GM21447 (cell line): ENCODE results near the gene PHRF1.

Experiments used
- ATAC-seq: cut with Tn5 transposase; IDR thresholded peaks from one replicate; pipeline ENCODE4 v1.9.1; 2021; ENCODE audit not compliant: unreplicated experiment

PHRF1 gene

DNA sequence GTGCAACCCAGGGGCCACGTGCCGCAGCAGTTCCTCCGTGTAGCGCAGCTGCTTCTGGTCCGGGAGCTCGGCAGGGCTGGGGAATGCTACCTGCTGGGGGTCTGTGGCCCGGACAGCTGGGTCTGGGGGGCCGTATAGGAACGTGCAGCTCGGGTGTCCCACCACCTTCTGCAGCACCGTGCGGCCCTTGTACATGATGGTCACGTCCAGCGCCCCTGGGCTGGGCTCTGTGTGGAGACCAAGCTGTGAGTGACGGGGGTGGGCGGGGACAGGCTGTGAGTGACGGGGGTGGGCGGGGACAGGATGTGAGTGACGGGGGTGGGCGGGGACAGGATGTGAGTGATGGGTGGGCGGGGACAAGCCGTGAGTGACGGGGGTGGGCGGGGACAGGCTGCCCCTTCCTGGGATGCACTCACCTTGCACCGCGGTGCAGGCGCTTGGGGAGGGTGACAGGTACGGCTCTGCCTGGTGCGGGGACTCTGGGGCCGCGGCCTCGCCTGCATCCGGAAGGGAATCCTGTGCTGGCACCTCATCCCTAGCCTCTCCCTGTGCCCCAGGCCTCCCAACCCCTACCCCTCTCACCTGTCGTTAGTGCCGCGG is 37.2 kb downstream of the PHRF1 start:
- ATAC-seq: no peak

DNA sequence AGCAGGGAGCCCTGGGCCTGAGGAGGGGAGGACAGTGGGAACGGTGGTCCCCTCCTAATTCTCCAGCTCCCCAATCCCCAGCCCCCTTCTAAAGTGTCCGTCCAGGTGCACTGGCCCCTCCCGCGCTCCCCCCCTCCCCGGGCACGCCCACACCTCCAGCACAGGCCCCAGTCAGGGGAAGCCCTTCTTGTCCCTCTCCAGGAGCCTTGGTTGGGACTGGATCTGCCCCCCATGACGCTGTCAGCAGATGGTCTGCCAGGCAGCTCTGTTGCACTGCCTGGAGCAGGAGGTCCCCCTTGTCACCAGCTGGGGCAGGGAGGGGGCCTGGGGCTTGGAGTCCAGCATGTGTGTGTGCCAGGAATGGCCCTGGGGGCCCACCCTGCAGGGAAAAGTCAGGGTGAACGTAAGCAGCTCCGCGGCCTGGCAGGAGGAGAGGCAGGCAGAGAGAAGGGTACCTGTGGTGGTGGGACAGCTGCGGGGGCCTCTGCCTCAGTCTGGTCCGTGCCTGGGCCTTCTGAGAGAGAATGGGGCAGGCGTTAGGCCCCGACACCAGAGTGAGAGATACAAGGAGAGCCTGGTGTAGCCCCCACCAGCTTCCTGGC is 37.9 kb downstream of the PHRF1 start:
- no peak for ATAC-seq

DNA sequence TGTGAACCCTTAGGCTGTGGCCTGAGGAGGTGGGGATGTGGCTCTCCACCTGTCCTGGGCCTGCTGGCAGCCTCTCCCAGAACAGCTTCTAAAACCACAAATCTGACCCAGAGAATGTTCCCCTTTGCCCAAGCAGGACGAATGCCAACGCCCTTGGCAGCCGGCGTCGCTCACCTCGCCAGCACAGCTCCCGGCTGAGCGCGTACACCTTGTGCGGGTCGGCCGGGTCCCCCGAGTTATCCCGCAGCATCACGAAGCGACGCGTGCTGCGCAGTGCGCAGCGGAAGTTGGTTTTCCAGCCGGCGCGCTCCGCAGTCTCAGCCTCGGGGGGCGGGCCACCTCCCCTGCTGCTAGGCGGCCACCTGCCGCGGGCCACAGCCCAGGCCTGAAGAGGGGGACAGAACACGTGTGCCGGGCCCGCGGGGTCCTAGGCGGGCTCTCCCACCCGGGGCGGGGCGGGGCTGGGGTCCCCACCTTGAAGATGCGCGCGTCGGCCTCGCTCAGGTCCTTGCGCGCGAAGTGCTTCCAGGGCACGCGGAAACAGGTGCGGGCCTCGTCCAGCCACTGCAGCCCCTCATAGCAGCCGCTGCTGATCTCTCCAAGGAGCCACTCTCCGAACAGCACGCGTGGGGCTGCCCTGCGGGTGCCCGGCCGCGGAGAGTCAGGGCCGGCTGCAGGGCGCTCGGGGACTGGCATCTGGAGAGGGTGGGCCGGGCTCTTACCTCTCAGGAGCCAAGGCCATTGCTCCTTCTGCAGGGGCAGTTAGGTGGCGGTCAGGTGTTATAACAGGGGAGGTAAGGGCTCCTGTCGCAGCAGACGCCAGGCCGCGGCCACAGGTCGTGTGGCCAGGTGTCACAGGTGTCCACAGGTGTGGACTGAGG is 38.6 kb downstream of the PHRF1 start:
- ATAC-seq: no peak

DNA sequence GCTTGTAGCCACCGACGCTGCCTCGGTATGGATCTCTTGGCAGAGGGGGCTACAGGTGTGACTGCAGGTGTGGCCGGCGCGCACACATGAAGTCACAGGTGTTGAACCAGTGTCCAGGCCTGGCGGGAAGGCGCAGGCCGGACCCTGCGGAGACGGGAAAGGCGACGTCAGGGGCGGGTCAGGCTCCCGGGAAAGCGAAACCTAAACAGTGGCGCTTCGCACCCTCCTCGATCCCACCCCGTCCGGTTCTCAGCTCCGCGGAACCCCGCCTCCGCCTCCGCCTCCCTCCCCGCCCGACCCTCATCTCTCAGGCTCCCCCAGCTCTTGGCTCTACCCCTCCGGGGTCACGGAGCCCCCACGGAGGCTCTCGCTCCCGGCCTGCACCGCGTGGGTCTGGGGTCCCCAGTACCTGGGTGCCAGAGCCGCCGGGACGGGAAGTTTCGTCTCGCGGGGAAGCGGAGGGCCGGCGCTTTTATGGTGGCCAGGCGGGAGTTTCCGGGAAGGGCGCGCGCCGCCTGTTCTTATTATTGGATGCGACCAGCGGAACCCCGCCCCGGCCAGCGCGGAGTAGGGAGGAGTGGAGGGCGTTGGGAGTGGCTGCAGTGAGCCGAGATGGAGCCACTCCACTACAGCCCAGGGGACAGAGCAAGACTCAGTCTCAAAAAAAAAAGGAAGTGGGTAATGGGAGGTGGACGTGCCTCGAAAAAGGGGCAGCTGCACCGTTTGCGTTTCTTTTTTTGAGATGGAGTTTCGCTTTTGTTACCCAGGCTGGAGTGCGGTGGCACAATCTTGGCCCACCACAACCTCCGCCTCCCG is 39.4 kb downstream of the PHRF1 start, which contains the start of gene IRF7:
TSS of gene IRF7 (minus strand) at position 447 of the 816 bp plus-strand sequence. CDS start 586 bp downstream, outside the sequence.
- peak; percentile 84 for ATAC-seq

DNA sequence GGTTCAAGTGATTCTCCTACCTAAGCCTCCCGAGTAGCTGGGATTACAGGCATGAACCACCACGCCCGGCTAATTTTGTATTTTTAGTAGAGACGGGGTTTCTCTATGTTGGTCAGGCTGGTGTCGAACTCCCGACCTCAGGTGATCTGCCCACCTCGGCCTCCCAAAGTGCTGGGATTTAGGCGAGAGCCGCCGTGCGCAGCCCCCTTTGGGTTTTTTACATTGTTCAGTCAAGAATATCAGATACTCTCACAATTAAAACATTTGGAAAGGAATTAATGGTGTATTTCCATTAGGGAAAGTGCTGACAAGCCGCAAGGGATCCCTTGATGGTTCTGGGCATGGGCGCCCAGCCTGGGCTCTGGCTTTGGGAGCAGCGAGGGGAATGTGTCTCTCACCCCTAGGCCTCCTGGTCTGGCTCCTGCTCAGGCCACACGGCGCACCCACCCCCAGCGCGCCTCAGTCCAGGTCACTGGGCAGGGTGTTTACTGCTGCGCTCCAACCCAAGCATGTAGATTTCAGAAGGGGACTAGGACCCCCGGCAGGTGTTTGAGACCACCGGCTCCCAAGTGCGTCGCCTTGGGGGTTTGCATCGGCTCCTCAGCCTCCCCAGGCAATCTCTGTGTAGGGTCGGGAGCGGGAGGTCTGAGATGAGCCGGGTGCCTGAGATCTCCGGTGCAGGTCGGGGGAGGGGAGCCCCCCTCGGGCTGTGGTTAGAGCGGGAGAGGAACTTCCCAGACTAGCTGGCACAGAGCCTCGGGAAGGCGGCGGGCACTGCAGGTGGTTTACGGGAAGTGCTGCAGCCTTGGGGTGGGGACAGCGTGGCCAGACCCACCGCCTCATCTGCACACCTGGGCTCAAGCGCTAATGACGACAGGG is 40.3 kb downstream of the PHRF1 start:
- no peak for ATAC-seq

DNA sequence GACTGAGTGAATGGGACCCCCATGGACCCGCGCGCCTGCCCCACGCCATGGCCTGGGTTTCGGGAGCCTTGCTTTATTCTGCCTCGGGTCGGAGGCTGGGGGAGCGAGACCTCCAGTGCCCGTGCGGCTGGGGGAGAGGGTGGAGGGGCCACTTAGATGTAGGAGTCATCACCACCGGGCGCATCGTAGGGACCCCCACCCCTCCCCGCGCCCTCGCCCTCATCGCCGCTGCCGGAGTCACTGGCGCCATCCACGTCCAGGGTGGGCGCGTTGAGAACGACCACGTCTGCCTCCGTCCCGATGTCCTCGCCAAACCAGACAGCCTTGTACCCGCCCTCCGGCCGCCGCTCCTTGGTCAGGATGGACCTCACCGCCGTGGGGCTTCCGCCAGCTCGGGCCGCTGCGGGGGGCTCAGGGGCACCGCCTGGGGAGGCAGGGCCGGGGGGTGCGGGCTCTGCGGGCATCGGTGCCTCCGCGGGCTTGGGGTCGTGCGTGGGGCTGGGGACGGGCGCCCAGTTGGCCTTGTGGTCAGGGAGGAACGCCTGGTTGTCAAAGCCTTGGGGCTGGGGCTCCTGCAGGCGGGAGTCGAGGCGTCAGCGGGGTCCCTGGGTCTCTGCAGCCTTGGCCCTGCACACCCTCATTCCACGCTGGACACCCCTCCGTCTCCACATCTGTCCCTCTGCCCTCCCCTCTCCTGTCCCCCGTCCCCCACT is 41.1 kb downstream of the PHRF1 start:
- no peak for ATAC-seq

DNA sequence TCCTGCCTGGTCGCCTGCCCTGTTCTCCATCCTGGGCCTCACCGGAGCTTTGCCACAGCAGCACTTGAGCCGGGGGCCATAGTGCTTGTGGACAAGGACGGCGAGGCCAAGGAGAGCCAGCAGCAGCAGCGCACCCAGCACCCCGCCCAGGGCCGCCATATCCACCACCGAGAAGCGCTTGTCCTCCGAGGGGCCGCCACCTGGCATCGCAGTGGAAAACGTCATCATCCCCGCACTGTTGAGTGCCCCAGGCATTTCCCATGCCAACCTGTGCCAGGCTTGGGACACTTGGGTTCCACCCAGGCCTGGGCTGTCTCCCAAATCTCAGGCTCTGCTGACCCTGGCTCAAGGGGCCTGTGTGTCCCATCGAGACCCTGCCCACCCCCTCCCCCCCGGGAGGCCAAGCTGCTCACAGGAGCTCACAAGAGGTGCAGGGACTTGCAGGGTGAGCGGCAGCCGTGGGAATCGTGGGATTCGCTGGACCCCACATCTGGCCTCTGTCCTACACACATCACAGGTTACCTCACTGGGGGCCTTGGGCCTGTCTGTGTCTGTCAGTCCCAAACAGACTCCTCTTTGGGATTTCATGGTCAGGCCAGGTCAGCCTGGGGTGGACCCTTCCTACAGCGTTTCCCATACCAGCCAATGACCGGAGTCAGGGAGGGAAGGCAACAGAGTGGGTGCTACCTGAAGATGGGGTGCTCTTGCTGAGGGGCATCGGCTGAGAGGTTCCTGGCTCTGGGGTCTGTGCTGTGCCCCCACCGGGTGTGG is 41.8 kb downstream of the PHRF1 start:
- ATAC-seq: no peak

DNA sequence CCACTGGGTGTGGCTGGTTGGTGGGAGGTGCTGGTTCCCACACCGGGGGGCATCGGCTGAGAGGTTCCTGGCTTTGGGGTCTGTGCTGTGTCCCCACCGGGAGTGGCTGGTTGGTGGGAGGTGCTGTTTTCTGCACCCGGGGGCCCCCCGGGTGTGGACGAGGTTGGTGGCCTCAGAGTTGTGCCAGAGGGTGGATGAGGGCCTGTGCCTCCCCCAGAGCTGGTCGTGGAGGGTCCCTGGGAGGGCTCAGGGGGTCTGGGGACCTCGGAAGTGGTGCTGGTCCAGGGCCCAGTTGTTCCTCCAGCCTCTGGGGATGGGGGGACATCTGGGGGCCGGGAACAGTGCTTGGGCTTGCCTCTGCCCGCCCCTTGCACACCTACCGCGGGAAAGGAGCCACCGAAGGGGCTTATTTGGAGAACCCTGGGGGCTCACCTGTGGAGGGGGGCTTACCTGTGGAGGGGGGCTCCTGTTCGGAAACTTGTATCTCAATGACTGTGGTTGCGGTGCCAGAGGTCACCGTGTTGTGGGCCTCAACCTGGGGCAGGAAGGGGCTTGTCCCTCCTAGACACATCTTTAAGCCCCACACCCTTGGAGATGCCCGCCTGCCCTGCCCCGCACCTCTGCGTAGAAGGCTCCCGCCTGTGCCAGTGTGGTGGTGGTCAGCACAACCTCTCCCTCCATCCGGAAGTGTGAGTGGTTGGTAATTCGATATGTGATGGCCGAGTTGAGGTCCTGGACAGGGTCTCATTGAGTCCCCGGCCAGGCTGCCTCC is 42.8 kb downstream of the PHRF1 start:
- no peak for ATAC-seq

DNA sequence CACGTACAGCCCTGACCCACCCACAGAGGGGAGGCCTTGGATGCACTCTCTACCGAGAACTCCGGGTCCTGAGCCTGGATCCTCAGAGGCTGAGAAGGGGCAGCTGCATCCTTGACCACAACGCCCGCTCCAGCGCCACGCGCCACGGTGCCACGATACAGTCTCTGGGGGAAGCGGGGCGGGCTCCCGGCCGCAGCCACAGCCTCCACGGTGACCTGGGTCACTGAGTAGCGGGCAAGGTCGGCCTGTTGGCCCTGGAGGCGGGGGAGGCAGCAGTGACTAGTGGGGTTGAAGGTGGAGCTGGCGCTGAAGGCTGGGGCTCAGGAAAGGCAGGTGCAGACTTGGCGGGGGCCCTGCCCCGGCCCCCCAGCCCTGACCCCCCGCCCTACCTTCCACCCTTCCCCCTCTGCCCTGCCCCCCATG is 43.4 kb downstream of the PHRF1 start:
- no peak for ATAC-seq

DNA sequence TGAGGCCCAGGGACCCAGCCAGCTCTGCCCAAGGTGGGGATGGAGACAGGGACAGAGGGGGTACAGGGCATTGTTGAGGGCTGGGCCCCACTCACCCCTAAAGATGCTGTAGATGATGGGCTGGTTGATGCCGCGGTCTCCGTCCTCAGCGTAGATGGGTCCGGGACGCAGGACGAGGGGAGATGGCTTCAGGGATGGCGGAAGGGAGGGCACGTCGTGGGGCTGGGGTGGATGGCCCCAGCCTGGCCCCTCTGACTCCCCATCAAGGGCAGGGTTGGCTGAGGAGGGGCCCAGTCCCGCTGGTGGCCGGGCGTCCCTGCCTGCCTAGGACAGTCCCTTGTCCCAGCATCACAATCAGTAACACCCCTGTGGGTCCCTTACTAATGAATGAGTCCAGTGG is 43.9 kb downstream of the PHRF1 start:
- ATAC-seq: no peak

DNA sequence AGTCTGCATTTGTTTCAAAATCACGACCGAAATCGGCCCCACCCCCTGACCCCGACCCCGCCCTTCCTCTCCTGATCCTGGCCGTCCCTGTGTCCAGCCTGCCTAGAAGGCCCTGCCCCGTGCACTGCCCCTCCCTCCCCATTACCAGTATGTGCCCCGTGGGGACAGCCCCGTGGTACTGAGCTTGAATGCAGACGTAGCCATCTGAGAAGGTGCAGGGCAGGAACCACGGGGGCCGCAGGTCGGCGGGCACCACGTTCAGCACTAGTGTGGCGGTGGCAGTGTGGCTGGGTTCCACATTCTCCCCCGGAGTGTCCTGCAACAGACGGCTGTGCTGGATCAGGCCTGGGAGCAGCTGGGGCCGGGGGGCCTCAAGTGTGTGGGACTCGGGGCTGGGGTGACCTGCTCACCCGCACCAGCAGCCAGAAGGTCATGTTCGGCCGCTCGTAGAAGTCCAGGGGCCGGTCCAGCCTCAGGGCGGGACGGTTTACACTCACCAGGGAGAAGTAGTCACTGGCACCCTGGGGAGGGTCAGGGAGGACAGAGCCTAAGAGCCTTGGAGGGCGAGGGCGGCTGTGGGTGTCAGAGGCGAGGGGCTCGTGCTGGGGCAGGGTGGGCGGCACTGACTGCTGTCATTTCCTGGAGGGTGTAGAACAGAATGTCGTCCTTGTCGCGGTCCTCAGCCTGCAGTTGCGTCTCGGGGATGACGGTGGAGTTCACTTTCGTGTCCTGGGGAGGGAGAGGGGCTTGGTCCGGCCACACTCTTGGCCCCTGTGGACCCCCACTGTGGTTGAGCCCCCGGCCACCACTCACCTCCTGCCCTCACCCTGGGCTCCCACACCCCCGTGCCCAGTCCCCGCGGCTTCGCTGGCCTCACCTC is 44.9 kb downstream of the PHRF1 start:
- no peak for ATAC-seq

DNA sequence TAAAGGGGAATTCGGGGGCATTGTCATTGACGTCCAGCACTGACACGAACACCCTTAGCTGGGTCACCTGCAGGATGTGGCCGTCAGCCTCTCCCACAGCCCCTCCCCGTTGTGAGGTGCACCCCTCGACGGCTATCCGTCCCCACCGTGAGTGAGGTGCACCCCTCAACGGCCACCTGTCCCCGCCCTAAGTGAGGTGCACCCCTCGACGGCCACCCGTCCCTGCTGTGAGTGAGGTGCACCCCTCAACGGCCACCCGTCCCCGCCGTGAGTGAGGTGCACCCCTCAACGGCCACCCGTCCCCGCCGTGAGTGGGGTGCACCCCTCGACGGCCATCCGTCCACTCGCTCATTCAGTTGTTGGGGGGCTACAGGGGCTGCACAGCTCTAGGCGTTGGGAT is 45.6 kb downstream of the PHRF1 start:
- no peak for ATAC-seq

DNA sequence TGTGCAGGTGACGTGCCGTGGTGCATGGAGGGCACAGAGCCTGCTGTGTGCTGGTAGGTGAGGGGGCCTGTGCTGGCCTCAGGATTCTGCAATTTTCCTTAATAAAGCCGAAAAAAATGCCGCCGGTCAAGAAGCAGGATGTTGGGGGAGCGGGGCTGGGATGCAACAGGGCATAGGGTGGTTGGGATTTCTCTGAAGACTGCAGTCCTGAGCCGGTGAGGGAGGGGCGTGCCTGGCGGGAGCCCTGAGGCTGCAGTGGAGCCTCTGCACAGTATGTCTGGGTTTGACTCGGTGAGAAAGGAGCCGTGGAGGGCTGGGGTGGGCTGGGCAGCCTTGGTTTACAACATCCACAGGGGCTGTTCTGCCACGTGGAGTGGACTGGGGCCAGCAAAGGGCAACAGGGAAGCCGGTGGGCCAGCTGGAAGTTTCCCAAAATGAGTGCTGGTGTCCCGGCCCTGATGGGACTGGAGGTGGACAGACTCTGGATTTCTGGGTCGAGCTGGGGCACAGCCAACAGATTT is 47.1 kb downstream of the PHRF1 start:
- no peak for ATAC-seq

DNA sequence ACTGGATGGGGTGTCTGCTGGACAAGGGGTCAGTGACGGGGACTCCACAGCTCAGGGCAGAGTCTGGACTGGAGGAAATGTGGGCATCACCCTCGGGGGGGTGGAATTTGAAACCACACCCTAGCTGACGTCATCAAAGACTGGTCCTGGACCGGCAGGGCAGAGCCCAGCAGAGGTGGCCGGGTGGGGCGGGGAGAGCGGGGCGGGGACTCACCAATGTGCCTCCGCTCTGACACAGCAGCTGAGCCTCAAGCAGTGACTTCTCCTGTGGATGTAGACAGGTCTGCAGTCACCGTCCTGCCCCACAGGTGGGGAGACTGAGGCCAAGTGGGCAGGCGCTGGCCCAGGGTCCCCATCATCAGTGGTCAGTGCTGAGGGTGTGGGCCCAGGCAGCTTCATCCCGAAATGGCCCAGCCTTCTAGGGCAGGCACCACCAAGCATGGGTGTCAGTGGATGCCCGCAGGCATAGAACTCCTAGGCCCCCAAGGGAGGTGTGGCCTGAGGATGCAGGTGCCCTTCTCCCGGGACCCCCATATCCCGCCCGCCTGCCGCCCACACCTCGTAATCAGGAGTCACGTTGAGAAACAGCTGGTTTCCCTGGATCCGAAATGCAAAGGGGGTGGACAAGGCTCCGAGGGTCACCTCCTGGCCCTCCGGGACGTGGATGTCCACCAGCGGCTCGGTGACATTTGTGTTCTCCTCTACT is 47.9 kb downstream of the PHRF1 start:
- no peak for ATAC-seq

DNA sequence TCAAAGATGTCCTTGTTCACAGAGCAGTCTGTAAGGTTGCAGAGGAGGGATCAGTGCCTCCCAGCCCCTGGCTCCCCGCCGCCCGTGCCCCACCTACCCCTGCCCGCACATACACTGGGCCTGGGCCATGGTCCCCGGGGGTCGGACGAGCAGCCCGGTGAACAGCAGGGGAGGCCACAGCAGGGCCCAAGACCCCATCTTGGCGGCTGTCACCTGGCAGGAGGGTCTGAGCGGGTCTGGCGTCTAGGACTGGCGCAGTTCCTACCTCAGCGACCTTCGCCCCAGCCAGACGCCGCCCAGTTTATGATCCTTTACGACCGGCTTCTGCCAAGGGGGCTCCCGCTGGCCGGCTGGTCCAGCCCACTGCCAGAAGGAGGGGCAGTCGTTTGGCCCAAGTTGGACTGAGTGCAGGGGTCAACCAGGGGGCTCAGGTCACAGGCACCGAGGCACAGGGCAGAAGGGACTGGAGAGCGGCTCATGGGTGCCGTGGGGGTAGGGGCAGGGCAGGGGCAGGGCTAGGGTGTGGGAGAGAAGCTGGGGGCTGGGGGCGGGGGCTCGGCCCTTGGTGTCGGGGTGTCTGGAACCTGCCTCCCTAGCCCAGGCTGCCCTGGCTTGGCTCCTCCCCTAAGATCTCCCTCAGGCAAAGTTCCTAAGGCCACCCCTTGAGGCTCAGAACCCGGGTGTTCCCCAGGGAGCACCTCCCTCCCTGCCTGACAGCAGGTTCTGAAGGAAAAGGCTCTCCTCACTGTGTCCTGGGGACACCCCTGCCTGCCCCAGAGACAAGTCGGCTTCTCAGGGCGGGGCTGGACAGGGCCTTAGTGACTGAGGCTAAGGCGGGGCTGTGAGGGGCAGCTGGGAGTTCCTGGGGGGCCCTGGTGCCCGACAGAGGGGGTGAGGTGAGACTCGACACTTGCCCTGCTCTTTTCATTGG is 48.7 kb downstream of the PHRF1 start, which contains the start of gene CDHR5:
TSS of gene CDHR5 (minus strand) at position 251 of the 931 bp plus-strand sequence. CDS start at position 198, 53 bp downstream.
- ATAC-seq: no peak
